Skin of body (tissue), 2 donors: ENCODE measurements around the gene ZBED5. TPM values are rescaled to one million over a fixed set of nuclear protein-coding genes. Genes with fewer than 3 reads are reported as not detected.

ENCODE experiments used
- DNase-seq: peaks from one replicate; lab custom pipeline; 2025; lab: John Stamatoyannopoulos, UW
- total RNA-seq: library from RNA; depleted of rRNA; stranded (reverse); fragments of >200 nt; gene quantifications from one replicate; pipeline ENCODE4 v1.2.3, GENCODE V29; 2014

Gene ZBED5
- total RNA-seq, 1 donor from 2014 or later, result 44.0 TPM

- DNase-seq, result no peak
Measured at GRCh38 chr11:10878408-10879214, 20.8 kb upstream of the ZBED5 start.

DNA sequence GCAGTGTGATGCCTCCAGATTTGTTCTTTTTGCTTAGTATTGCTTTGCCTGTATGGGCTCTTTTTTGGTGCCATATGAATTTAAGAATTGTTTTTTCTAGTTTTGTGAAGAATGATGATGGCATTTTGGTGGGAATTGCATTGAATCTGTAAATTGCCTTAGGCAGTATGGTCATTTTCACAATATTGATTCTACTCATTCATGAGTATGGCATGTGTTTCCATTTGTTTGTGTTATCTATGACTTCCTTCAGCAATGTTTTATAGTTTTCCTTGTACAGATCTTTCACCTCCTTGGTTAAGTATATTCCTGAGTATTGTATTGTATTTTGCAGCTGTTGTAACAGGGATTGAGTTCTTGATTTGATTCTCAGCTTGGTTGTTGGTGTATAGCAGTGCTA is 18.3 kb upstream of the ZBED5 start:
- DNase-seq, result no peak

GRCh38 chr11:10875430-10876021 is 17.7 kb upstream of the ZBED5 start:
- no peak for DNase-seq

GRCh38 chr11:10872097-10872496 is 14.2 kb upstream of the ZBED5 start:
- no peak for DNase-seq

- no peak for DNase-seq
Measured at GRCh38 chr11:10868352-10868751, 10.5 kb upstream of the ZBED5 start.

GRCh38 chr11:10866893-10867331 is 9.1 kb upstream of the ZBED5 start:
- no peak for DNase-seq

DNA sequence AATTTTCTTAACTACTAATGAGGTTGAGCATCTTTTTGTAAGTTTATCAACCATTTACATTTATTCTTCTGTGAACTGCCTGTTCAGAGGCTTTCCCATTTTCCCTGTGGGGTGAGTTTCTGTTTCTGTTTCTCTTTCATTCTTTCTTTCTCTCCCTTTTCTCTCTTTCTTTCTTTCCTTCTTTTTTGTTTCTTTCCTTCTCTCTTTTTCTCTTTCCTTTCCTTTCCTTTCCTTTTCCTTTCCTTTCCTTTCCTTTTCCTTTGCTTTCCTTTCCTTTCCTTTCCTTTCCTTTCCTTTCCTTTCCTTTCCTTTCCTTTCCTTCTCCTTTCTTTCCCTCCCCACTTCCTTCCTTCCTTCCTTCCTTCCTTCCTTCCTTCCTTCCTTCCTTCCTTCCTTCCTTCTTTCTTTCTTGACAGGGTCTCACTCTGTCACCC is 8.0 kb upstream of the ZBED5 start:
- DNase-seq, result no peak

- no peak for DNase-seq
Measured at GRCh38 chr11:10864688-10865087, 6.8 kb upstream of the ZBED5 start.

DNA sequence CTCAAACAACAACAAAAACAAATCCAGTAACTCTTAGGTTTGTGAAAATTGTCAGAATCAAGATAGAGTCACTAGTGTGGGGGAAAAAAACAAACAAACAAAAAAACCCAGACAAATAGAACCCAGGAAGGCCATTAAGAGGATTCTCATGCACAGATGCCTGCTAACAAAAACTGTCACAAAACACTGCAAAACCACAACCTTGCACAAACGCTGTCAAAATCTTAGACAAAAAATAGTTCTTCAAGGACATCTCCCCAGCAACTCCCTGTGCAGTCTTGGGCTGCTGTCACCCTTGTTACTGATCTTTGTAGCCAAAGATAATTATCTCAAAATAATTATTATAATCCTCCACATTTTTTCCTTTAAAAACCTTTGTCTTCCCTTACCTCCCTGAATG is 4.6 kb upstream of the ZBED5 start:
- no peak for DNase-seq

DNA sequence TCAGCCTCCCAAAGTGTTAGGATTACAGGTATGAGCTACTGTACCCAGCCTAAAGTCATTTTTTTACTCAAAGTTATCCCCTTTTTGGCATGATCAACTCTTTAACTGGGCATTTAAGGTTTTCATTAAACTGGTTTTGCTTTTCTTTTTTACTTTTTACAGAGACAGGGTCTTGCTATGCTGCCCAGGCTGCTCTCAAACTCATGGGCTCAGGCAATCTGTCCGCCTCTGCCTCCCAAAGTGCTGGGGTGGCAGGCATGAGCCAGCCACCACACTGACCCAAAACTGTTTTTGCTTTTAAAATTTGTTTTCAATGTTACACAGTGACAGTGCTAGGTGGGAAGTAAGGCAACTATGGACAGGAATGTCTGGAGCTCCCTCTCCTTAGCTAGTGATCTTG is 3.9 kb upstream of the ZBED5 start:
- no peak for DNase-seq

GRCh38 chr11:10861047-10861446 is 3.2 kb upstream of the ZBED5 start:
- DNase-seq, result no peak

DNA sequence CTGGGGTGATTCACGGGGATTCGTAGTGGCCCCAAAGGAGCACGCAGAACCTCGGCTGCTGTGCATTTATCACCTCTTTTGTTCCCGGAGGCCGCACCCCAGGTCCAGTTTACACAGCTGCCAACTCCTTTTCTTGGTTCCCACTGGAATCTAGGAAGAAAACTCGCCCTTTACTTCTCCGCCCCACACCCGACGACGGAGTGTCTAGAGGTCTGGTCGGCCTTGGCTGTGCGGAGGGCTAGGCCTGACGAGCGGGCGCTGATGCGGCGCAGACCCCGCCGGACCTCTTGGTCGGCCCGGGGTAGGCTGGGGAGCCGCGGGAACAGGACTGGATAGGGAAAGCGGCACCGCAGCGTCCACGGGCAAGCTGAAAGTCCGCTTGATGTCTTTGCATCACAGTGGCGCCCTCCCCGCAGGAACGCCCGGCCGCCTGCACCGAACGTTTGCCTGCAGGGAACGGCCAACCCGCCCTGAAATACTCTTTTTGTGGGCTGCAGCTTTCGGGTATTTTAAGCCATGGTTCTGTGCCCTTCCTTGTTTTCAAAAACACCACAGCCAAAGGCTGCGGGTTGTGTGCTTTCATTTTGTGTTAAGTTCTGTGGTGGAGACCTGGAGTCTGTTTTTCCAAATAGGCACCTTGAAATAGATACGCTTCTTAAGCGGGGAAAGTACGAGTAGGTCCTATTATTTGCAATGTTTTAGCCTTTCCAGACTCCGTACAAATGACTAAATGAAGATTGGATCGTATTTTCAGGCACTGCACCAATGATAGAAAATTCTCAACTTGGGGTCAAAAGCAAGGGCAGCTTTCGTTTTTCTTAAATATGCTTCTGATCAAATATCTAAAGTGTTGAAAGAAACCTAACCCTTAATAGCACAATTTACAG is 829 bp upstream of the ZBED5 start:
- peak; percentile 83 for DNase-seq

DNA sequence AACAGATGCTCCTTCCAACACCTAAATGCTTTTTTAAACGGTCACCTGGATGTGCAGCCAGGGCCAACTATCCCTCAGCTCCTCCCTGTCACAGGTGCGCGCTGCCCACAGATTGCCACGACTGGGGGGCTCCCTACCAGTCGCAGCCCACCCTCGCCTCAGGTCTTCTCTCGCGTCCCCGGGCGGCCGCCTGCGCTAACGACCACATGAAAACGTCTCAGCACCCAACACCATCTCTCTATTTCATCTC is 469 bp downstream of the ZBED5 start:
- DNase-seq, result no peak

GRCh38 chr11:10856689-10857458 is 979 bp downstream of the ZBED5 start:
- peak; percentile 44 for DNase-seq

GRCh38 chr11:10855295-10855694 is 2.6 kb downstream of the ZBED5 start:
- DNase-seq, result no peak

DNA sequence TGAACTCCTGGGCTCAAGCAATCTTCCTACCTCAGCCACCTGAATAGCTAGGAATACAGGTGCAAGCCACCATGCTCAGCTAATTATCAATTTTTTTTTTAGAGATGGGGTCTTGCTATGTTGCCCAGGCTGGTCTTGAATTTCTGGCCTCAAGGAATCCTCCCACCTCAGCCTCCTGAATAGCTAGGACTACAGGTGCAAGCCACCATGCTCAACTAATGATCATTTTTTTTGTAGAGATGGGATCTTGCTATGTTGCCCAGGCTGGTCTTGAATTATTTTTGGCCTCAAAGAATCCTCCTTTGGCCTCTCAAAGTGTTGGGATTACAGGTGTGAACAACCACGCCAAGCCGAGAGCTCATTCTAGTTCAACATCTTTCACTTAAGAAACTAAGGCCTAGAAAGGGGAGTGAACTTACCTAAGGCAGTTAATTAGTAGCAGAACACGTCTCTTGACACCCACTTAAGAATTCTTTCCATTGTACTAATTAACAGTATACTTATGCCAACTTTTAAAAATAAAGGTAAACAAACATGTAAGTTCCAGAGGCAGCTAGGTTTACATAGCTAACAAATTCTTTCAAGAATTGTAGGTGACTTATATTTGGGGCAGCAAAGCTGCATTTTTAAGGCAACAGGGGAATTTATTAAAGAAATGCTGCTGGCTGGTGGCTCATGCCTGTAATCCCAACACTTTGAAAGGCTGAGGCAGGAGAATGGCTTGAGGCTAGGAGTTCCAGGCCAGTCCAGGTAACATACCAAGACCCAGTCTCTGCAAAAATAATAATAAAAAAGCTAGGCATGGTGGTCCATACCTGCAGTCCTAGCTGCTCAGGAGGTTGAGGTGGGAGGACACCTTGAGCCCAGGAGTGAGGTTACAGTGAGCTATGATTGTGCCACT is 9.6 kb downstream of the ZBED5 start:
- no peak for DNase-seq

DNA sequence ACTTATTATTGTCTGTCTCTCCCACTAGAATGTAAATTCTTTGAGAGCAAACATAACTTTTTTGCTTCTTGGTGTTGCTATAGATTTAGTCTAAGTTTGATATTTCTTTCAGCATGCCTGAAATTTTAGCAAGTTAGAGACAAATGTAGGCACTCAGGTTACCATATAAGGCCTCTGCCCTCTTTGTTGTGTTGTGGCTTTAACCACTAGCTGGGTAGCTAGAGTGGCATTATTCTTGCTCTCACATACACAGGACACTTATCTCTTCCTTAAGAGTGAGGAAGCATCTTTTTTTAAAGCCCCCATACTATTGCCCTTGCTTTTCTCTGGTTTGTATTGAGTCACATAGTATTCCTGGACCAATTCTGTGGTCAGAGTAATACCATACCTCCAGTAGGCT is 11.2 kb downstream of the ZBED5 start:
- DNase-seq, result no peak

GRCh38 chr11:10845589-10845988 is 12.3 kb downstream of the ZBED5 start:
- no peak for DNase-seq

GRCh38 chr11:10844796-10845195 is 13.1 kb downstream of the ZBED5 start:
- DNase-seq, result no peak

- no peak for DNase-seq
Measured at GRCh38 chr11:10844356-10844755, 13.5 kb downstream of the ZBED5 start.

DNA sequence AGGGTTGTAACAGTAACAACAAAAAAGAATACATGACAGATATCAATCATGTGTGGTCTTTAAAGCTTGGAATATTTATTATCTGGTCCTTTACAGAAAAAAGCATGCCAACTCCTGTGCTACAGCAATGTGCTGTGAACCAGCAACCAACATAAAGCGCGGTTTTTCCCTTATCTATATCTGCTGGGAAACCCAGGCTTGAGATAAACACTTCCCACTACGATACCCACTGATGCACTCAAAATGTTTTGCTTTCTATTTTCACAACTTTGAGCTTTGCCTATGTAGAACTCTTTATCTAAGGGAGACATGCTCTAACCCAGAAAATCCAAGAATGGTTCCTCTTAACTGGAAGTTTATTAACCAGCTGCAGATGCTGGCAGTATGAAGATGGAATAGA is 19.0 kb downstream of the ZBED5 start:
- no peak for DNase-seq
